Neural progenitor cell (in vitro differentiated cells): ENCODE results near the gene LETMD1. TPM values are rescaled to one million over a fixed set of nuclear protein-coding genes. Genes with fewer than 3 reads are reported as not detected.
A peak's percentile ranks its signal among the peaks of the same experiment; 100 is the strongest.

Experiments
- DNase-seq: peaks from one replicate; pipeline ENCODE4 v3.0.0-alpha.2; 2016; ENCODE audit warnings: low spot score
- H2AFZ ChIP-seq: fragments of 200-600 bp; sonication (generic); replicated peaks from 2 replicates; pipeline ENCODE4 v1.6.1; 2016; ENCODE audit warnings: antibody characterized with exemption
- H3F3A ChIP-seq: fragments of 200-600 bp; sonication (generic); 2 replicates; pipeline ENCODE4 v1.6.1; 2016; ENCODE audit warnings: antibody characterized with exemption, low read depth
- H3K27ac ChIP-seq: fragments of 200-600 bp; sonication (generic); 2 replicates; pipeline ENCODE4 v1.5.1; 2016; ENCODE audit warnings: mild to moderate bottlenecking
- H3K27me3 ChIP-seq: fragments of 200-600 bp; sonication (generic); 2 replicates; pipeline ENCODE4 v1.6.1; 2016; ENCODE audit warnings: mild to moderate bottlenecking, moderate library complexity
- H3K36me3 ChIP-seq: fragments of 200-600 bp; sonication (generic); 2 replicates; pipeline ENCODE4 v1.5.1; 2016
- H3K4me1 ChIP-seq: fragments of 200-600 bp; sonication (generic); 2 replicates; pipeline ENCODE4 v1.6.1; 2016; ENCODE audit warnings: mixed run types
- H3K4me2 ChIP-seq: fragments of 200-600 bp; sonication (generic); 2 replicates; pipeline ENCODE4 v1.6.1; 2016
- H3K4me3 ChIP-seq: fragments of 200-600 bp; sonication (generic); 2 replicates; pipeline ENCODE4 v1.5.1; 2016
- H3K79me2 ChIP-seq: fragments of 200-600 bp; sonication (generic); 2 replicates; pipeline ENCODE4 v1.6.1; 2016; ENCODE audit warnings: low read depth
- H3K9ac ChIP-seq: fragments of 200-600 bp; sonication (generic); 2 replicates; pipeline ENCODE4 v1.6.1; 2016
- H3K9me3 ChIP-seq: fragments of 200-600 bp; sonication (generic); 2 replicates; pipeline ENCODE4 v1.5.1; 2016; ENCODE audit warnings: low read depth
- H4K20me1 ChIP-seq: fragments of 200-600 bp; sonication (generic); 2 replicates; pipeline ENCODE4 v1.6.1; 2016; ENCODE audit warnings: low read depth
- H3K27ac Mint-ChIP-seq: 3 replicates; pipeline ENCODE4 v1.8.0; 2021; ENCODE audit warnings: mixed read lengths
- H3K27me3 Mint-ChIP-seq: 2 replicates; pipeline ENCODE4 v1.8.0; 2022; ENCODE audit warnings: low read depth, mild to moderate bottlenecking, inconsistent platforms, moderate library complexity, mixed read lengths; ENCODE audit not compliant: insufficient read depth
- H3K36me3 Mint-ChIP-seq: 3 replicates; pipeline ENCODE4 v1.8.0; 2021; ENCODE audit warnings: mixed read lengths
- H3K4me1 Mint-ChIP-seq: 3 replicates; pipeline ENCODE4 v1.8.0; 2021; ENCODE audit warnings: mixed read lengths
- H3K4me3 Mint-ChIP-seq: 3 replicates; pipeline ENCODE4 v1.8.0; 2021; ENCODE audit warnings: mild to moderate bottlenecking, moderate library complexity, mixed read lengths
- H3K9me3 Mint-ChIP-seq: 3 replicates; pipeline ENCODE4 v1.8.0; 2020; ENCODE audit warnings: mixed read lengths
- CTCF ChIP-seq: fragments of 200-600 bp; sonication (generic); IDR thresholded peaks from 2 replicates; pipeline ENCODE4 v1.5.1; 2017; ENCODE audit warnings: antibody characterized with exemption, mild to moderate bottlenecking
- EZH2 ChIP-seq: fragments of 200-600 bp; sonication (generic); IDR thresholded peaks from 2 replicates; pipeline ENCODE4 v1.6.1; 2017; ENCODE audit warnings: antibody characterized with exemption, mild to moderate bottlenecking, moderate library complexity
- EZH2phosphoT487 ChIP-seq: fragments of 200-600 bp; sonication (generic); IDR thresholded peaks from 2 replicates; pipeline ENCODE4 v1.6.1; 2017; ENCODE audit warnings: antibody characterized with exemption
- total RNA-seq: library from RNA; depleted of rRNA; stranded (reverse); fragments of >200 nt; gene quantifications from 2 replicates; pipeline ENCODE4 v1.2.3, GENCODE V29; 2015; ENCODE audit warnings: low replicate concordance

The LETMD1 gene
- total RNA-seq, 1 donor from 2014 or later: 40.9 TPM

GRCh38 chr12:51028126-51028812 is 19.9 kb upstream of the LETMD1 start:
- Histone ChIP-seq H3K79me2 (peaks cover 22% of the 10 kb centered on the region), H2AFZ (no peak overlapping the region), H3K4me2 (no peak overlapping the region), H3K4me3 (no peak overlapping the region), H3K4me1 (peaks cover 25% of the 10 kb centered on the region), H3K27me3 (no peaks in the 10 kb centered on the region), H3K9me3 (no peaks in the 10 kb centered on the region), H3K27ac (no peak overlapping the region), H3K36me3 (no peaks in the 10 kb centered on the region), H4K20me1 (no peaks in the 10 kb centered on the region), H3F3A (peaks cover 36% of the 10 kb centered on the region), H3K9ac (no peak overlapping the region)
- Mint-ChIP-seq H3K4me3 (peak overlapping the region; percentile 68), H3K27ac (no peak overlapping the region), H3K9me3 (no peaks in the 10 kb centered on the region), H3K27me3 (peaks cover 5% of the 10 kb centered on the region), H3K4me1 (peaks cover 39% of the 10 kb centered on the region), H3K36me3 (no peaks in the 10 kb centered on the region)
- TF ChIP-seq EZH2phosphoT487: no peak
- peak; percentile 53 for TF ChIP-seq CTCF
- no peak for TF ChIP-seq EZH2
- DNase-seq: peak; percentile 69

GRCh38 chr12:51028813-51029150 is 19.3 kb upstream of the LETMD1 start:
- no peaks in the 10 kb centered on the region for H3K9me3 ChIP-seq
- TF ChIP-seq EZH2 (no peak), CTCF (no peak), EZH2phosphoT487 (no peak)
- no peak overlapping the region for H3K4me3 ChIP-seq
- no peaks in the 10 kb centered on the region for H3K36me3 ChIP-seq
- H3K4me1 ChIP-seq: peaks cover 23% of the 10 kb centered on the region
- H2AFZ ChIP-seq: no peak overlapping the region
- Mint-ChIP-seq H3K27me3 (peaks cover 6% of the 10 kb centered on the region), H3K36me3 (no peaks in the 10 kb centered on the region), H3K9me3 (no peaks in the 10 kb centered on the region), H3K27ac (no peak overlapping the region), H3K4me3 (no peak overlapping the region), H3K4me1 (peaks cover 41% of the 10 kb centered on the region)
- H3K9ac ChIP-seq: no peak overlapping the region
- H3F3A ChIP-seq: peaks cover 36% of the 10 kb centered on the region
- H4K20me1 ChIP-seq: no peaks in the 10 kb centered on the region
- H3K79me2 ChIP-seq: peaks cover 17% of the 10 kb centered on the region
- no peak overlapping the region for H3K27ac ChIP-seq
- H3K4me2 ChIP-seq: no peak overlapping the region
- H3K27me3 ChIP-seq: no peaks in the 10 kb centered on the region
- no peak for DNase-seq

GRCh38 chr12:51033048-51033447 is 15.1 kb upstream of the LETMD1 start:
- Histone ChIP-seq H3K9me3 (no peaks in the 10 kb centered on the region), H3K36me3 (no peaks in the 10 kb centered on the region), H3K4me2 (no peak overlapping the region), H4K20me1 (no peaks in the 10 kb centered on the region), H3K27me3 (no peaks in the 10 kb centered on the region), H3K4me1 (peaks cover 3% of the 10 kb centered on the region), H3K27ac (no peak overlapping the region), H3K4me3 (no peak overlapping the region), H3K79me2 (no peaks in the 10 kb centered on the region), H2AFZ (peak overlapping the region; percentile 20), H3K9ac (no peak overlapping the region), H3F3A (peaks cover 3% of the 10 kb centered on the region)
- H3K4me1 Mint-ChIP-seq: peaks cover 19% of the 10 kb centered on the region
- TF ChIP-seq EZH2 (no peak), CTCF (no peak), EZH2phosphoT487 (no peak)
- H3K9me3 Mint-ChIP-seq: no peaks in the 10 kb centered on the region
- H3K4me3 Mint-ChIP-seq: no peak overlapping the region
- no peaks in the 10 kb centered on the region for H3K36me3 Mint-ChIP-seq
- DNase-seq: no peak
- no peak overlapping the region for H3K27ac Mint-ChIP-seq
- H3K27me3 Mint-ChIP-seq: peaks cover 4% of the 10 kb centered on the region
